Measurements from ENCODE around the gene RUVBL2.

DNA sequence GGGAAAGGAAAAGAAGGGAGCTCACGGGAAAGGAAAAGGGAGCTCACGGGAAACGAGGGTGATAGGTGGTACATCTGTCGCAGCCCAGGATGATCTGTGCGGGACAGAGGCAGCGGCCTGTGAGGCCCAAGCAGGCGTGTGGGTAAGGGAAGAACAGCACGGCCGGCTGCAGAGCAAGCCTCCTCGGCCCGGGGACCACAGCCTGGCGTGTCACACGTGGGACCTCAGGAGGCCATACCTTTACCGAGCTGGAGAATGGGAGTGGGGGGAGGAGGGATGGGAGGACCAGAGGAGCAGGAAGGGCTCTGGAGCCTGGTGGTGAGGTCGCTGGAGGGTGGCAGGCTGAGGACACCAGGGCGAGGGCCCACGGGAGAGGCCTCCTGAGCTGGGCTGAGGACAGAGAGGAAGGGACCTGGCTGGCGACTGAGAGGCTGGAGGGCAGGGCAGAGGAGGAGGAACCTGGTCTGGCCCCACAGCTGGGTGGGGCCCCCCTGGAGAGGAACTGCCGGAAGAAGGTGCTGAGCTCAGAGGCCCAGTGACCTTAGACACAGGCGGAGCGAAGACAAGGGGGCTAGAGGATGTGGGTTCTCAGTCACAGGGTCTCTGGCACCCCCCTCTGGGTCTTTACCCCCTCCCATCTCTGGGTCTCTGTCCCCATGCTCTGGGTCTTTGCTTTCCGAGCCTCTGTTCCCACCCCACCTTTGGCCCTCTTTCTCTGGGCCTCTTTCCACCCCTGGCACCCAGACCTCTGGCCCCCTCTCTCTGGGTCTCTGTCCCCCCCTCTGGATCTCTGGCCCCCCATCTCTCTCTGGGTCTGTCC lies 31.4 kb upstream of the RUVBL2 start:
- TF ChIP-seq, protein P1, sequence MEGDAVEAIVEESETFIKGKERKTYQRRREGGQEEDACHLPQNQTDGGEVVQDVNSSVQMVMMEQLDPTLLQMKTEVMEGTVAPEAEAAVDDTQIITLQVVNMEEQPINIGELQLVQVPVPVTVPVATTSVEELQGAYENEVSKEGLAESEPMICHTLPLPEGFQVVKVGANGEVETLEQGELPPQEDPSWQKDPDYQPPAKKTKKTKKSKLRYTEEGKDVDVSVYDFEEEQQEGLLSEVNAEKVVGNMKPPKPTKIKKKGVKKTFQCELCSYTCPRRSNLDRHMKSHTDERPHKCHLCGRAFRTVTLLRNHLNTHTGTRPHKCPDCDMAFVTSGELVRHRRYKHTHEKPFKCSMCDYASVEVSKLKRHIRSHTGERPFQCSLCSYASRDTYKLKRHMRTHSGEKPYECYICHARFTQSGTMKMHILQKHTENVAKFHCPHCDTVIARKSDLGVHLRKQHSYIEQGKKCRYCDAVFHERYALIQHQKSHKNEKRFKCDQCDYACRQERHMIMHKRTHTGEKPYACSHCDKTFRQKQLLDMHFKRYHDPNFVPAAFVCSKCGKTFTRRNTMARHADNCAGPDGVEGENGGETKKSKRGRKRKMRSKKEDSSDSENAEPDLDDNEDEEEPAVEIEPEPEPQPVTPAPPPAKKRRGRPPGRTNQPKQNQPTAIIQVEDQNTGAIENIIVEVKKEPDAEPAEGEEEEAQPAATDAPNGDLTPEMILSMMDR (IDR thresholded peaks at IDR 0.05), result no peak
- TF ChIP-seq POLR2A (IDR thresholded peaks at IDR 0.05), result peak in 1 of 2 donors; percentile 33
